Measurements from ENCODE around the gene DNAH11. TPM values are rescaled to one million over a fixed set of nuclear protein-coding genes. Genes with fewer than 3 reads are reported as not detected.

DNAH11 gene
- total and polyA plus RNA-seq, 9 of the 15 experiments (the other 6 are each of a cell fraction or from before 2014, with no cell fraction given), result under 0.01 TPM; not detected in 7

GRCh38 chr7:21887353-21887752, 344.5 kb downstream of the DNAH11 start (continued):
- no peak for TF ChIP-seq THAP7 (CRISPR knock-in tag; IDR thresholded peaks at IDR 0.05)
- no peak for TF ChIP-seq SRSF7 (optimal IDR thresholded peaks at IDR 0.05; ENCODE audit: low read depth, low read length)
- no peak for TF ChIP-seq POLR2H (tag; IDR thresholded peaks at IDR 0.05; ENCODE audit: low read depth)
- TF ChIP-seq ILK (tag; IDR thresholded peaks at IDR 0.05; ENCODE audit: borderline replicate concordance, low read depth), result no peak
- no peak for TF ChIP-seq KLF1 (tag; IDR thresholded peaks at IDR 0.05)
- TF ChIP-seq ZNF143 (CRISPR knock-in tag; IDR thresholded peaks at IDR 0.05), result no peak
- no peak for TF ChIP-seq TGIF2 (CRISPR knock-in tag; IDR thresholded peaks at IDR 0.05)

GRCh38 chr7:21887779-21888178, 344.9 kb downstream of the DNAH11 start:
- WGBS (ENCODE audit: insufficient coverage, low coverage, missing lambda C conversion rate), result 0% methylated on average over 4 of the region's 4 CpGs
- H4K20me1 ChIP-seq (replicated peaks; ENCODE audit: control insufficient read depth, insufficient read depth, low read length), result no peaks in the 10 kb centered on the region
- ChIA-PET CTCF (ENCODE audit: low intra/inter-chr PET ratio) (no interaction called here), POLR2A (no interaction called here)
- no peak overlapping the region for H3K4me2 ChIP-seq (ENCODE audit: insufficient read depth, low read length)
- no peaks in the 10 kb centered on the region for H3K9me3 ChIP-seq (replicated peaks; ENCODE audit: control insufficient read depth, insufficient read depth, low read depth, low read length)
- ATAC-seq, result no peak
- no peaks in the 10 kb centered on the region for H3K79me2 ChIP-seq (ENCODE audit: control insufficient read depth, insufficient read depth, low read length)
- H3K4me1 ChIP-seq (replicated peaks in 1 of 2; ENCODE audit: control insufficient read depth in 2 of 2, insufficient read depth in 2 of 2, low read length in 2 of 2), result no peaks in the 10 kb centered on the region
- no peaks in the 10 kb centered on the region for H3K9me1 ChIP-seq (ENCODE audit: control insufficient read depth, insufficient read depth, low read length)
- no peak for FAIRE-seq
- no peak overlapping the region for H3K27ac ChIP-seq (ENCODE audit: extremely low read depth, low read depth, low read length)
- no peaks in the 10 kb centered on the region for H3K36me3 ChIP-seq (ENCODE audit: control insufficient read depth, insufficient read depth, low read length)
- no peak overlapping the region for H3K9ac ChIP-seq (ENCODE audit: insufficient read depth in 1 of 2, low read depth in 2 of 2, low read length in 2 of 2)
- no peak for DNase-seq (ENCODE audit: extremely low read depth in 1 of 4, low spot score in 3 of 4)
- intact Hi-C loops (cut with micrococcal nuclease), result no loop called here
- H3K4me3 ChIP-seq, result no peak overlapping the region
- in situ Hi-C loops (cut with MboI), result no loop called here
- no TSS peak for BruUV-seq (replicated peaks)
- no peak overlapping the region for H2AFZ ChIP-seq (ENCODE audit: low read depth, low read length)
- H3K27me3 ChIP-seq (ENCODE audit: control insufficient read depth in 2 of 2, insufficient read depth in 2 of 2, low read length in 2 of 2), result no peaks in the 10 kb centered on the region; a peak in 2 of 5 replicates
- TF ChIP-seq GATAD2B (IDR thresholded peaks at IDR 0.05; ENCODE audit: borderline replicate concordance) (no peak), ZNF79 (CRISPR knock-in tag; IDR thresholded peaks at IDR 0.05; ENCODE audit: low read depth) (no peak), CBX5 (IDR thresholded peaks at IDR 0.05; ENCODE audit: borderline replicate concordance, low read depth) (no peak), MGA (IDR thresholded peaks at IDR 0.05) (no peak), ZNF143 (CRISPR knock-in tag; IDR thresholded peaks at IDR 0.05) (no peak)

Measured in K562 (cell line).